NCI-H2081 (cell line): ENCODE data around the gene PINLYP.
"Not testable (repeated sequence)": the region's sequence is repeated elsewhere in the genome, so short reads cannot be mapped to it uniquely, and the experiment has no call there.

Experiments
- DNase-seq, 2 experiments: peaks; one replicate each; lab custom pipeline; 2025; lab: John Stamatoyannopoulos, UW

The PINLYP gene

DNA sequence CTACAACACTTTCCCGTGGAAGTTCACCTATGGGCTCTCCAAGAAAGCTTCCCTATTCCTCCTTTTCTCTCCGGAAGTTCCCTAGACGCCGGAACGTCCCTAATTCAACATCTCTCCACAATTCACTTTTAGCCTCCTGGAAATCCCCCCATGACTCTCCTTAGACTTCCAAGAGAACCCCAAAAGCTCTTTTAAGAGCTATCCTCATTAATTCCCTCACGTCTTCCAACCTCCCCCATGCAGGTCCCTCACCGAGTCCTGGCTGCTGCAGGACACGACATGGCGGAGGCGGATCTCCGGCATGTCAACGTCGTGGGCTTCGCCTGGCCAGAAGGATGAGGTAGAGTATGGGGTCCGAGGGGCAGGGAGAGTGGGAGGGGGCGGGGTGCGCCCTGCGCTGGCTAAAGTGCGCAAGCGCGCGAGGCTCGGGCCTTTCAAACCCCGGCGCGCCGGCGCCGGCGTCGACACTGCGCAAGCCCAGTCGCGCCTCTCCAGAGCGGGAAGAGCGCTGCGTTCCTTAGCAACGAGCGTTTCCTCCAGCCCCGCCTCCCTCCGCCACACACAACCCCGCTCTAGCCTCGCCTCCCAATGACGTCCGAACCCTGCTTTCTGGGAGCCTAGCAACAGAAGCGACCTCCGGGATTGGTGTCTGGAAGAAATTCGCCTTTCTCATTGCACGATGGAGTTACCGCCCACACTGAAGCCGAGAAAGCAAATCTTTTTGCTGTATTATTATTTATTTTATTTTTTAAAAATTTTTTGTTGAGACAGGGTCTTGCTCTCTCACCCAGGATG is at the start of gene PINLYP, which contains the start of gene XRCC1:
TSS of gene PINLYP (plus strand) at position 646 of the 795 bp plus-strand sequence. CDS start 1,391 bp downstream, outside the sequence.
TSS of gene XRCC1 (minus strand) at position 372 of the 795 bp plus-strand sequence. CDS start at position 303, 69 bp downstream.
- peak; percentile 98 for DNase-seq

DNA sequence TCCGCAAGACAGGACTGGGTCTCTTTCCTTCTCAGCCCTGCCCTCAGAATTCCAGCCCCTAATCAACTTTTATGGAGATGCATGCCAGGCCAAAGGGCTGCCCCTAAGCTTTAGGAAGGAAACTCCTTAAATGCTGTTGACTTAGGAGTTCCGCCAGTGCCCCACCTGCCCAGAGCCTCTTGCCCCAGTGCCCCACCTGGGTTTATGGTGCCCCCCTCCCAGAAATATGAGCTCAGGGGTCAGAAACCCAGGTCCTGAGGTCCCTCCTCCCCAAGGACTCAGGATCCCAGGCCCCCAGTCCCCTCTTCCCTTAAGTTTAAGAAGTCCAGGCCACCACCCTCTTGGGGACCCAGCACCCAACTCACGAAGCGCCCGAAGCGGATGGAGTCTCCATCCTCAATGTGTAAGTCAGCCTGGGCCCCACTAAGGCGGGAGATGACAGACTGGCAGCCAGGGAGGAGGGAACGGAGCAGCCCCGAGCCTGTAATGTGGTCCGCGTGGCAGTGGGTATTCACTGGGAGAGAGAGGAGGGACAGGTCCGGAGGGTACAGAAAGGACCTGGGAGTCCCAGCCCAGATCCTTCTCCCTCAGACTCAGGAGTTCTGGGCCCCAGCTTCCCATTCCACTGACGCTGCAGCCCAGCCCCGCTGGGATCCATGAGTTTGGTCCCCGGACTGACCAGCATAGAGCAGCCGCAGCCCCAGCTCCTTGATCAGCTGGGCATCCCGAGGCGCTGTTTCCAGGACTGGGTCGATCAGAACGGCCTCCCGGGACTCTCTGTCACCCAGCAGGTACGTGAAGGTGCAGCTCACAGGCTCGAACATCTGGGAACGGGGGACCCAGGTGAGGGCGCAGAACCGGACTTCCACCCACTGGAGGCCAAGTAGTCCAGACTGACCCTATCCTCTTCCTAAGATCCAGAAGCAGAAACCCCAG is 49.5 kb upstream of the PINLYP start:
- DNase-seq: no peak

DNA sequence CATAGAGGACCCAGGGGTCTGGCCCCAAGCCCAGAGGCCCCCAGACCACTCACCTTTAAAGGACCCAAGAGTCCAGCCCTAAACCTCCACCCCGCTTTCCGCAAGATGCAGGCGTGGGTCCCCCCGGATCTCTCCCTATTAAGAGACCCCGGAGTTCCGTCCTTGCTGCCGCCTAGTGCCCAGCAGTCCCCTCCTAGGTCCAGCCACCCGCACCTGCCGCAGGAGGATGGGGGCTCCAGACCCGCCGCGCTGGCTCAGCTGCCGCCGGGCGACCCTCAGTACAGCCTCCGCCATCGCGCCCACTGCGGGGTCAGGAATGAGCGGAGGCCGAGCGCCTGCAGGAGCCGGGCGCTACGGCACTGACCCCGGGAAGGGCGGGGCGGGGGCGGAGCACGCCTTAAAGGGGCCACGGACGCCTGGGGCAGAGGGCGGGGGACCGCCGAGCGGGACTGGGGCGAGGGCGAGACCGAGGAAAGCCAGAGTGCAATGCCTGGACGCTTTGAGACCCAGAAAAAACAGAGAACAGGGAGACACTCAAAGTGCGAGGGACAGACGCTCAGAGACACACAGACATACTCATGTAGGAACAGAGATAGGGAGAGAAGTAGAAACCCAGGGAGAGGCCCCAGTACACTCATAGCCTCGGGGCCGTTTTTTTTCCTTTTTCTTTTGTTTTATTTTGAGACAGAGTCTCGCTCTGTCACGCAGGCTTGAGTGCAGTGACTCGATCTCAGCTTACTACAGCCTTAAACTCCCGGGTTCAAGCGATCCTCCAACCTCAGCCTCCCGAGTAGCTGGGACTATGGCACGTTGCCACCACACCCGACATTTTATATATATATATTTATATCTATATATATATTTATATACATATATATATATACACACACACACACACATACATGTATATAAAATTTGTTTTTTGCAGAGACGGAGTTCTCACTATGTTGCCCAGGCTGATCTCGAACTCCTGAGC is 48.4 kb upstream of the PINLYP start, which contains the start of gene ETHE1:
TSS of gene ETHE1 (minus strand) at position 318 of the 976 bp plus-strand sequence. CDS start at position 294, 24 bp downstream.
- peak in 1 of 2 experiments; percentile 45 for DNase-seq

DNA sequence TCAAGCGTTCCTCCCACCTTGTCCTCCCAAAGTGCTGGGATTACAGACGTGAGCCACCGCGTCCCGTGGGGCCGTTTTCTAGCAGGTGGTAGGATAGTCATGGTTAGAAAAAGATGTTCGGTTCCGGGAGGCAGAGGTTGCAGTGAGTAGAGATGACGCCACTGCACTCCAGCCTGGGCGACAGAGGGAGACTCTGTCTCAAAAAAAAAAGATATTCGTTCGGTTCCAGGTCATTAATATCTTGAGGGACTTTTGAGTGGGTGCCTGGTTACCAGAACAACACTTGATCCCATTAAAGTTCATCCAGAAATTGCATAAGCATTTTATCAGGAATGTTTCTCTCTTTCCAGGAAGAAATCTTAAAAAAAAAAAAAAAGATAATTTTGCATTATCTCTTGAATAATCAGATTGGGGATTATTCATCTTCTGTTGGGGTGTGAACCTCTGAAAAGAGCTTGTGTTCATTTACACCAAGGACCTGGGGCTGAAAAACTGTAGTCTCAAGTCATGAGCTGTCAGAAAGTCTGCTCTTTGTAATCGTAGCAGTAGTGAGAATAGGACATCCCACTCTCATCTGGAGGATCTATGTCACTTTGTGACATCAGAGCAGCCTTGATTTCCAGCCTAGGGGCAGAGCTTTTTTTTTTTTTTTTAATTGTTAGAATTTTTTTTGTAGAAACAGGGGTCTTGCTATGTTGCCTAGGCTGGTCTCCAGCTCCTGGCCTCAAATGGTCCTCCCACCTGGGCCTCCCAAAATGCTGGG is 47.6 kb upstream of the PINLYP start:
- peak in 1 of 2 experiments; percentile 9 for DNase-seq

- no peak for DNase-seq
Observed at GRCh38 chr19:43532571-43532961, 43.0 kb upstream of the PINLYP start.

GRCh38 chr19:43532962-43533545 is 42.5 kb upstream of the PINLYP start, which contains the start of gene ZNF575:
TSS of gene ZNF575 (plus strand) at chr19:43533188. CDS start at chr19:43534423, 1,235 bp downstream.
- DNase-seq: peak; percentile 88 to 91

DNA sequence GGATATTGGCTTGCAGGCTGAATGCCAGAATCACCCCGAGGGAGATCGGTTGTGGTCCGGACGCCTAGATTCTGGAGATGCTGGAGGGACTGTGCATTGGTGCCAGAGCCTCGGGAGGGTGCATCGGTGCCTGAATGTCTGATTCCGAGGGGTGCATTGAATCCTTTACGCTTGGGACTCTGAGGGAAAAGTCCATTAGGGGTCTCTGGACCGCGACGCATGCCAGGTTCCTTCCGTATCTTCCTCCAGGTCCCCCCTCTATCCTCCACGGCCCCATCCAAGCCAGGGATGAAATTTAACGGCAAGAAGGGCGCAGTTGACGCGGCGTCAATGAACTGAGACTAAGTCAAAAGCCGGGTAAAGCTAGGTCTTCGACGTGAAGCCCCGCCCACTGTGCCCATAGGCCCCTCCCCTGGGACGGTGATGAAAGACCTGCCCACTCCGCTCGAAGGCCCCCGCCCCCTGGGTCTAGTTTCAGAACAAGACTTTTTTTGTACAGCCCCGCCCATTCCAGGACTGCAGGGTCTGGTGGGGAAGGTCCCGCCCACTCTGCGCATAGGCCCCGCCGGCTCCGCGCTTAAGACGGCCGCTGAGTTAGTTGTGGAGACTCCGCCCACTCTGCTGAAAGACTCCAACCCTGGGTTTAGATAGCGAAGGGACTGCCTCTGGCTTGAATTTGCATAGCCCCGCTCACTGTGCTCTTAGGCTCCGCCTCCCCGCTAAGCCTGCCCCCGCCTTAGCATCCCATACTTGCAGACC is 41.9 kb upstream of the PINLYP start:
- peak; percentile 76 to 82 for DNase-seq

- no peak for DNase-seq
Observed at GRCh38 chr19:43534305-43534815, 41.2 kb upstream of the PINLYP start.

- peak in 1 of 2 experiments; percentile 3 for DNase-seq
Observed at GRCh38 chr19:43534816-43535761, 40.5 kb upstream of the PINLYP start.

- DNase-seq: no peak
Observed at GRCh38 chr19:43538922-43539321, 36.7 kb upstream of the PINLYP start.

DNA sequence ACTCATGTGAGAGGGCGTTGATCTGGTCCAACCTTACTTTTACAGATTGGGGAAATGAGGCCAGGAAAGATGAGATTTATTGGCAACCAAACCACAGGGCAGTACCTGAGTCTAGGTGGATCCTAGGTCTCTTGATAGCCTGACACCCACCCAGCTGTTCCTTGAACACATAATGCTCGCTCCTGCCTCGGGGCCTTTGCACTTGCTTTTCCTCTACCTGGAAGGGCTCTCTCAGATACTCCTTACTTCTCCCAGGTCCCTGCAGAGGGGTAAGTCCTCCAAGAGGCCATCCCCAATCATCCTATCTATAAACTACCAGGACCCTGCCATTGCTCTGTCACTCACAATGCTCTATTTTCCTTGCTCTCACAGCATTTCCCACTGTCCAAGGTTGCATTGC is 35.2 kb upstream of the PINLYP start:
- DNase-seq: no peak

- no peak for DNase-seq
Observed at GRCh38 chr19:43541920-43542650, 33.5 kb upstream of the PINLYP start.

GRCh38 chr19:43544077-43544476 is 31.5 kb upstream of the PINLYP start:
- no peak for DNase-seq

DNA sequence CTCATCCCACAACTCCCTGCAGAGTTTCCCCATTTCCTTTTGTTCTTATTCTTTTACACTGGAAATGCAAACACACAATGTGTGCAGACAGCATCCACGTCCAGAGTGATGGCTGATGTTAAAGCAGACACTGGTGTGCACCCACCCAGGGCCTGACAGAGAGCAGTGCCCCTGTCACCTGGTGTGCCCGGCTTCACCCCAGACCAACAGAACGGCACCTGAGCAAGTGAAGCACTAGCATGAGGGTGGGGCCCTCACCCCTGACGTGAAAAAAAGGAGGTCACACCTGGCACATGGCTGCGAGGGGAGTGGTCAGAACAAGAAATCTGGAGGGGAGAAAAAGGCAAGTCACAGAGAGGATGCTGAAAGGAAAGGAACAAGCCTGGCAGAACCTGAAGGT is 30.3 kb upstream of the PINLYP start:
- DNase-seq: no peak

DNA sequence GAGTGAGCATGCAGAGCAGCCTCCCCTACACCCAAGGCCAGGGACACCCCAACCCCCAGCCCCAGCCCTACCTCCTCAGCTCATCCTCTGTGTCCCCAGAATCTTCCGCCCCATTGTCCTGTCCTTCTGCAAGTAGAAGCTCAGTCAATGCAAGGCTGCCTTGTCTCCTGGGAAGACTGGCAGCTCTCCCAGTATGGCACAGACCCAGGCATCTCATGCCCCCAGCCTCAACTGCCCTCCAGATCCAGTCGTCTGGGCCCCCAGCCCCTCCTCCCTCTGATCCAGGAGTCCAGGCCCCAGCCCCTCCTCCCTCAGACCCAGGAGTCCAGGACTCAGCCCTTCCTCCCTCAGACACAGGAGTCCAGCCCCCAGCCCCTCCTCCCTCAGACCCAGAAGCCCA is 29.6 kb upstream of the PINLYP start:
- DNase-seq: no peak

DNA sequence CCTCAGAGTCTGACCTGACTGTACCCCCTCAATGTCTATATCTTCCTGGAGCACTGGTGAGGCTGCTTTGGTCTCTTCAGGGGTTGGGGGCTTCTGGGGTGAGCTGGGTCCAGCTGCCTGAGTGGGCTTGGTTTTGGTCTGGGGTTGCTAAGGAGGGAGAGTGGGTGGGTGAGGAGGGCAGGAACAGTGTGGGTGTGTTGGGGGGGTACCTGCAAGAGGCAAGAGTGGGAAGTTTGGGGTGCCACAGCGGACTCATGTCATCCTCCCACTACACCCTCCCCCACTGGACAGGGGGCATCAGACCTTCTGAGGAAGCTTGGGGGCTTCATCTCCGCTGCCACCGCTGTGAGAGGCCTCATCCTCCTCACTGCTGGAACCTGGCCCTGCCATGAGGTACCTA is 29.0 kb upstream of the PINLYP start:
- no peak for DNase-seq

- DNase-seq: not testable (repeated sequence)
Observed at GRCh38 chr19:43547926-43548325, 27.7 kb upstream of the PINLYP start.
